Neural cell (in vitro differentiated cells): ENCODE data around the gene IPO4.

Experiments used
- CTCF ChIP-seq: fragments of 450-650 bp; IDR thresholded peaks from 2 replicates; pipeline ENCODE4 v1.5.1; 2014; ENCODE audit warnings: antibody characterized with exemption, mild to moderate bottlenecking, moderate library complexity; ENCODE audit not compliant: poor library complexity, severe bottlenecking
- EP300 ChIP-seq: fragments of 450-650 bp; conservative IDR thresholded peaks from 2 replicates; pipeline ENCODE4 v1.6.1; 2014; ENCODE audit warnings: antibody characterized with exemption, mild to moderate bottlenecking, moderate library complexity; ENCODE audit not compliant: poor library complexity, severe bottlenecking
- EZH2 ChIP-seq: fragments of 200-600, 300-800 bp; shearing (Covaris generic), sonication (generic); IDR thresholded peaks from 2 replicates; pipeline ENCODE4 v1.6.1; 2014; ENCODE audit warnings: antibody characterized with exemption, low read length, borderline replicate concordance, mild to moderate bottlenecking; ENCODE audit not compliant: insufficient read depth, poor library complexity, severe bottlenecking
- RAD21 ChIP-seq: fragments of 450-650 bp; conservative IDR thresholded peaks from 2 replicates; pipeline ENCODE4 v1.6.1; 2014; ENCODE audit warnings: antibody characterized with exemption, mild to moderate bottlenecking, moderate library complexity
- REST ChIP-seq: IDR thresholded peaks from 2 replicates; pipeline ENCODE4 v1.6.1; 2012; ENCODE audit warnings: borderline replicate concordance

GRCh38 chr14:24196071-24197055 is 7.7 kb upstream of the IPO4 start:
- TF ChIP-seq CTCF, result no peak
- no peak for TF ChIP-seq EZH2
- TF ChIP-seq RAD21, result no peak
- TF ChIP-seq EP300, result no peak
- TF ChIP-seq REST, result no peak
